CD4-positive, alpha-beta T cell treated with Interleukin-4 for 1 hour (primary cell): Measurements from ENCODE around the gene CCDC88B.

Experiments
- DNase-seq, 2 donors: peaks; one replicate each; pipeline ENCODE4 v3.0.0-alpha.2; 2020 to 2022

Gene CCDC88B

GRCh38 chr11:64339754-64340408 is at the start of gene CCDC88B:
Gene CCDC88B, plus strand, starts transcription at chr11:64340204. Its CDS starts 63 bp downstream, at chr11:64340267.
- DNase-seq = peak; percentile 91 to 93

GRCh38 chr11:64290352-64291261 is 49.4 kb upstream of the CCDC88B start:
- DNase-seq = no peak

- no peak for DNase-seq
Observed at GRCh38 chr11:64291262-64291751, 48.7 kb upstream of the CCDC88B start, which contains the start of gene KCNK4. Gene KCNK4, plus strand, starts transcription at chr11:64291302. Its CDS starts 1,717 bp downstream, at chr11:64293019.

- no peak for DNase-seq
Observed at GRCh38 chr11:64291752-64292459, 48.1 kb upstream of the CCDC88B start.

GRCh38 chr11:64292460-64293254 is 47.3 kb upstream of the CCDC88B start:
- no peak for DNase-seq

- DNase-seq = no peak
Observed at GRCh38 chr11:64294774-64295173, 45.2 kb upstream of the CCDC88B start.

GRCh38 chr11:64295760-64296159 is 44.2 kb upstream of the CCDC88B start:
- no peak for DNase-seq

GRCh38 chr11:64296236-64296635 is 43.8 kb upstream of the CCDC88B start:
- DNase-seq = no peak

GRCh38 chr11:64296830-64297698 is 42.9 kb upstream of the CCDC88B start:
- DNase-seq = no peak

- DNase-seq = no peak
Observed at GRCh38 chr11:64297699-64298358, 42.2 kb upstream of the CCDC88B start.

- DNase-seq = no peak
Observed at GRCh38 chr11:64298966-64299846, 40.8 kb upstream of the CCDC88B start.

- no peak for DNase-seq
Observed at GRCh38 chr11:64299847-64300648, 40.0 kb upstream of the CCDC88B start, which contains the start of gene CATSPERZ. Gene CATSPERZ, plus strand, starts transcription at chr11:64300358. Its CDS starts 53 bp downstream, at chr11:64300411.

GRCh38 chr11:64303109-64304031 is 36.6 kb upstream of the CCDC88B start:
- DNase-seq = no peak

- DNase-seq = no peak
Observed at GRCh38 chr11:64304032-64304315, 36.0 kb upstream of the CCDC88B start.

- DNase-seq = peak; percentile 92
Observed at GRCh38 chr11:64304316-64305072, 35.5 kb upstream of the CCDC88B start.

GRCh38 chr11:64305075-64305690 is 34.8 kb upstream of the CCDC88B start, which contains the start of gene ESRRA:
Gene ESRRA, plus strand, starts transcription at chr11:64305524. Its CDS starts 1,656 bp downstream, at chr11:64307180.
- peak; percentile 98 to 99 for DNase-seq
